Glomerular visceral epithelial cell (primary cell): ENCODE data around the gene PTS.
A peak's percentile ranks its signal among the peaks of the same experiment; 100 is the strongest.
"Not testable (repeated sequence)": the region's sequence is repeated elsewhere in the genome, so short reads cannot be mapped to it uniquely, and the experiment has no call there.

Source experiments
- DNase-seq: peaks from one replicate; pipeline ENCODE4 v3.0.0-alpha.2; 2016; ENCODE audit errors: extremely low spot score

PTS gene

GRCh38 chr11:112226062-112226830 is at the start of gene PTS:
PTS (plus strand) TSS chr11:112226428; CDS start chr11:112226444, 16 bp downstream.
- peak; percentile 82 for DNase-seq

- DNase-seq: no peak
Measured at GRCh38 chr11:112177589-112177988, 48.6 kb upstream of the PTS start.

GRCh38 chr11:112178428-112178827 is 47.8 kb upstream of the PTS start:
- no peak for DNase-seq

- no peak for DNase-seq
Measured at GRCh38 chr11:112178936-112179335, 47.3 kb upstream of the PTS start.

GRCh38 chr11:112179601-112180000 is 46.6 kb upstream of the PTS start:
- DNase-seq: no peak

- DNase-seq: no peak
Measured at GRCh38 chr11:112182867-112183266, 43.4 kb upstream of the PTS start.

GRCh38 chr11:112185883-112186282 is 40.3 kb upstream of the PTS start:
- DNase-seq: no peak

- no peak for DNase-seq
Measured at GRCh38 chr11:112186304-112186703, 39.9 kb upstream of the PTS start.

- peak; percentile 81 for DNase-seq
Measured at GRCh38 chr11:112195113-112195512, 31.1 kb upstream of the PTS start.

- DNase-seq: peak; percentile 65
Measured at GRCh38 chr11:112195951-112196351, 30.3 kb upstream of the PTS start.

- DNase-seq: no peak
Measured at GRCh38 chr11:112196519-112197087, 29.6 kb upstream of the PTS start.

- not testable (repeated sequence) for DNase-seq
Measured at GRCh38 chr11:112199101-112199500, 27.1 kb upstream of the PTS start.

GRCh38 chr11:112200252-112200651 is 26.0 kb upstream of the PTS start:
- no peak for DNase-seq

- DNase-seq: no peak
Measured at GRCh38 chr11:112206071-112206470, 20.2 kb upstream of the PTS start.

GRCh38 chr11:112210890-112211289 is 15.3 kb upstream of the PTS start:
- DNase-seq: no peak

GRCh38 chr11:112211536-112211935 is 14.7 kb upstream of the PTS start:
- DNase-seq: no peak

- no peak for DNase-seq
Measured at GRCh38 chr11:112212290-112212689, 13.9 kb upstream of the PTS start.

- no peak for DNase-seq
Measured at GRCh38 chr11:112212710-112213109, 13.5 kb upstream of the PTS start.

- no peak for DNase-seq
Measured at GRCh38 chr11:112213753-112214152, 12.5 kb upstream of the PTS start.

- no peak for DNase-seq
Measured at GRCh38 chr11:112215621-112216020, 10.6 kb upstream of the PTS start.

GRCh38 chr11:112216561-112217105 is 9.6 kb upstream of the PTS start:
- no peak for DNase-seq

GRCh38 chr11:112219476-112220232 is 6.6 kb upstream of the PTS start:
- peak; percentile 69 for DNase-seq
